GM21447 (cell line): ENCODE results near the gene NRARP.

Source experiments
- ATAC-seq: cut with Tn5 transposase; IDR thresholded peaks from one replicate; pipeline ENCODE4 v1.9.1; 2021; ENCODE audit not compliant: unreplicated experiment

The NRARP gene

DNA sequence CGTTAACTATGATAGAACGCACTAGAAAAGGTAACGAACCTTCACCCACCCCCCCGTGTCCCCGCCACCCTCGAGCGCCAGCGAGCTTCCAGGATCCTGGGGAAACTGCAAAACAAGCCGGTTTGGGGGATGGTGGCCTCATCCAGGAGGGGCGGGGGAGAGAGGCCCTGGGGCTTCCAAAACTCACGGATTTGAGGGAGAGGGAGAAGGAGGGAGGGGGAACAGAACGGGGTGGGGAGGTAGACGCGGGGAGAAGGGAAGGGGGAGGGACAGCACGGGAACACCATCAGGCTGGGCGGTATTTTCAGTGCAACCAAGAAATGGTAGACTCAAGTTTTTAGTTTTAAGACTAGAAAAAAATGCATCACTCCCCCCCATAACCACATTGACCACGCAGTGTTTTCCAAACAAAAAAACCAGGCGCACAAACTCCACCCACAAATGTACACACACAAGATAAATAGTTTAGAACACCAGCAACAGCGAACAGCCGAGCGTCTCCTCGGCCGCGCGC lies 1.4 kb downstream of the NRARP start:
- ATAC-seq: no peak

DNA sequence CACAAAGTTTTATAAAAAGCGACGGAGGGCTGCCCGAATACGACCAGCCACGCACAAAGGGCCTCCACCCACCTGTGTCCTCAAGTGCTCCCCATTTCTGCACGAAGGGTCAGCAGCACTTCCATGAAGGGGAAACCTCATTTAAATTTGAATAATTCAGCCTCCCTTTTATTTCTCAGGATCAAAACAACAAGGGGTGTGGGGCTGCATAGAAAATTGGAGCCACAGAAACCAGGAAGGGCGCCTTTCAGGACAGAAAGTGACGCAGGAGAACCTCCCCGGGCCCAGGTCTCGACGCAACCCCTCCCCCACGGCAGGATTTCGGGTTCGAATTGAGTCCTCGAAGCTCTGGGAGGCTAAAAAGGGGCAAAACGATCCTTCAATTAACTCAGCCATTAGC lies 2.1 kb downstream of the NRARP start:
- ATAC-seq: no peak

GRCh38 chr9:137299203-137299565 lies 2.9 kb downstream of the NRARP start:
- no peak for ATAC-seq

- no peak for ATAC-seq
Observed at GRCh38 chr9:137298401-137299202, 3.5 kb downstream of the NRARP start.

- no peak for ATAC-seq
Observed at GRCh38 chr9:137297966-137298365, 4.1 kb downstream of the NRARP start.

DNA sequence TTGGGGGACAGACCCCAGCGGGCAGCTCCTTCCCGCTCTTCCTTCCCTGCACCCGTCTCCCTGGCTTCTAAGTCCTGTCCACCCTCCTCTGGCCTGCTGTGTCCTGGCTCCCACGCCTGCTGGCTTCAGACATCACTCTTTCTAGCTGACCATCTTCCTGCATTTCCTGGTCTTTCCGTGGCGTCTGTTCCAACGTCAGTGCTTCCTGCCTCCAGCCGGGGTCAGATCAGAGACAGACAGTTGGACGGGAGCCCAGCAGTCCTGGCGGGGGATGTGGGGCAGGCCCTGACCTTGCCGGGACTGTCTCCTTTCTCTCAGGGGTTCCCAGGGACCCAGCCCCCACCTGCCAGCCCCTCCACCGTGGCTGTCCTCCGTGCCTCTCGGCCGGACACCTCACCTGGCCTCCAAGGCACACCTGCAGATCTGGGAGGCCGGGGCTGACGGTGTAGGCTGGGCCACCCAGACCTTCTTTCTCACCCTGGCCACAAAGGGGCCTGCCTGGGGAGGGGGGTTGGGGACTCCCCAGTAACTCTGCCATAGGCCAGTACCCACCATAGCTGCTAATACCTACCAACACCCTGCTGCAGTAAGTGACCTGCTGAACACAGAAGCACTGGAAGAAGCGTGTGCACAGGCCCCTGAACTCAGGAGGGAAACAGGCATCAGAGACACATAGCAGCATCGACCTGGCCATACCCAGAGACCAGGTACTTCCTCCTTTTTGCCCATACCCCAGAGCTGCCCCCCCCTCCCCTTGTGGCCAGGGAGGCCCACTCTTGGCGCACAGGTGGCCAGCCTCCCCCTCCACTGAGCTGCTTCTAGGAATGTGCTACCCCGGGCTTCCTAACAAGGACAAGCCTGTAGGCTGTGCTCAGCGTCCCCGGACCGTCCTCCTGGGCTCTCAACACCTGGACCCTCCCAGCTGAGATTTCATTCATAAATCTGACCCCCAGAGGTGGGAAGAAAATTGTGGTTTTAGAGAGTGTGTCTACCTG lies 5.1 kb downstream of the NRARP start:
- ATAC-seq: no peak

DNA sequence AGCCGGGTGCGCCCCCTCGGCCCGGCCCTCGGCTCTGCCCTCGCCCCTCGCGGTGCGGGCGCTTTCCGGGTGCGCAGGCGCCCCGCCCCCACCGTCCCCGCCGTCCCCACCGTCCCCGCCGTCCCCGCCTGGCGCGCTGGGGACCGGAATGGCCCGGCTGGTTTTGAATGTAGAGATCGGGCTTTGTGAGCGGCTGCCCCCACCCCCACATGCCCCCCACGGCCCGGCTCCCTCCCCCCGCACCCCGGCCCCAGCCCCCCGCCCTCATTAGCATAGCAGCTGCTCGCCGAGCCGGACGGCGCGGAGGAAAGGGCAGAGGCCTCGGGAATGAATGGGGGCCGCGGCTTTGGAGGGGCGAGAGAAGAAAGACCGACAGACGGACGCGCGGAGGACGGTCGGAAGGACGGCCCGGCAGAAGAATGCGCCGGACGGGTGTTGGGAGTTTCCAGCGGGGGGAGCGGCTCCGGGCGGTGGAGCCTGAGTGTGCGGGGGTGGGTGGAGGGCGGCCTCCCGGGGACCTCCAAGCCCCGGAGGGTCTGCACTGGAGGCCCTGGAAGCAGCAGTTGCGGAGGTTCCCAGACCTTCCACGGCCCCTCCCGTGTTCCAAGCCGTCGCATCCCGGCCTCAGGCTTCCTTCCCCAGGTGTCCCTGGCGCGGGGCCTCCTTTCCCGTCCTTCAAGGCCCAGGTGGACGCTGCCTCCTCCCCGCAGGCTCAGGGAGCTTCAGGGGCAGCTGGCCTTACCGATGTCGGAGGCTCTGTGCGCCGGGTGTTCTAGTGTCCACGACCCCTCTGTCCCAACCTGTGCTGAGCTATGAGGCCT lies 6.0 kb downstream of the NRARP start:
- no peak for ATAC-seq

GRCh38 chr9:137295238-137295811 lies 6.7 kb downstream of the NRARP start:
- no peak for ATAC-seq

DNA sequence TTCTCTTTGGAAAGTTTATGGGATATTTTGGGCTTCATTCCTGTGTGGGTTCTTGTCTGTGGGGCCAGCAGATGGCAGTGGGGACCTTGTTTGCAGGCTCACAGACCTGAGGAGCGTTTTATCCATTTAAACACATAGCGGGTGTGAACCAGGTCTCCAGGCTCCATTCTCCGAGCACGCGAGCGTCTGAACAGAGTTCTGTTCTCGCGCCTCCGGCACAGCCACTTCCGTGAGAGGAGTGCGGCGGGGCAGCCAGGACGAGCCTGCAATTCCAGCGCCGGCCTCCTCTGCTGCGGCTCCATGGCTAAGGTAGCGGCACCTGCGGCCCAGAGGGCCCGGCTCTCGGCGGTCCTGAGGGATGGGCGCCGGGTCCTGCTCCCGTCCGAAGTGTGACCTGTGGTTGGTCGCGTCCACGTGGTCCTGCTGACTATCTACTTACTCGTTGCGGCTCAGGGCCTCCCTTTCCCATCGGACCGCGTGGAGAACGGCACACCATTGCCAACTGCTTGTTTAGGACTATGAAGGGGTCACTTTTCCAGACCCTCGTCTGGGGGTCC lies 7.3 kb downstream of the NRARP start:
- ATAC-seq: no peak

- no peak for ATAC-seq
Observed at GRCh38 chr9:137294091-137294680, 7.9 kb downstream of the NRARP start.

DNA sequence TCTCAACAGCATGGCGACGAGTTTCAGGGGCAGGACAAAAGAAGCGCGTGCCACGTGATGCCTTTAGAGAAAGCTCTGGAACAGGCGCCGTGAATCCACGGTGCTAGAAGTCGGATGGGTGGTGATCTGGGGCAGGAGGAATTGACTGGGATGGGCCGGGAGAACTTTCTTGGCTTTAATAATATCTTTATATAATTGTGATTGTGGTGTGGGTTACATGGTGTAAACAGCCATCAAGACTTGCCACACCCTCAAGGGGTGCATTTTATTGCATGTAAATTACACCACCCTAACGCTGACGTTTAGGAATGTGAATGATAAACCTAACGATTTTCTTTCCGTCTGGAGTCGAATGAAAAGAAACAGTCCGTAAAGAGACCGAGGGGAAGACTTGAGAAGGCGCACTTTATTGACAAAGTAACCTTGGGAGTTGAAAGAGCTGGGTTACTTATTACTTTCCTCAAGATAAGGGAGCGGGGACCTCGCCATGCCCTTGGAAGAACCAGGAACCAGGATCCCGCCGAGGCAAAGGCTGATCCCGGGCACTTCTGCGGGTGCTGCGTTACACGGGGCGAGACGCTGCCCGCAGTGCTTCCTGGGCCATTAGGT lies 8.5 kb downstream of the NRARP start:
- no peak for ATAC-seq

DNA sequence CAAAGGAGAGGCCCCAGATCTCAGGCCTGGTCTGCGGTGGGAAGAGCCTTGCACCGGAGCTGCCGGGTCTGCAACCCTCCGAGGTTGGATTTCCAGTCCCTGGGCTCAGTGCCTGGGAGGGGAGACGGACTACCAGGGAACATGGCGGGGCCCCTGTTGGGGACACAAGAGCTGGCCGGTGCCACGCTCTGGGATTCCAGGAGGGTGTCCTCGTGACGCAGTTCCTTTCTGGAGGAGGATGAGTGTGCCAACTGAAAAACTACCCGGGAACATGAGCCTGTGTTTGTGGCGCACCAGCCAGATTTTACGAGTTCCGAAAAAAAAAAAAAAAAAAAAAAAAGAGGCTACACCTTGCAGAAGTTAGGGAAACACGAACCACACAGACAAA lies 9.0 kb downstream of the NRARP start:
- no peak for ATAC-seq

DNA sequence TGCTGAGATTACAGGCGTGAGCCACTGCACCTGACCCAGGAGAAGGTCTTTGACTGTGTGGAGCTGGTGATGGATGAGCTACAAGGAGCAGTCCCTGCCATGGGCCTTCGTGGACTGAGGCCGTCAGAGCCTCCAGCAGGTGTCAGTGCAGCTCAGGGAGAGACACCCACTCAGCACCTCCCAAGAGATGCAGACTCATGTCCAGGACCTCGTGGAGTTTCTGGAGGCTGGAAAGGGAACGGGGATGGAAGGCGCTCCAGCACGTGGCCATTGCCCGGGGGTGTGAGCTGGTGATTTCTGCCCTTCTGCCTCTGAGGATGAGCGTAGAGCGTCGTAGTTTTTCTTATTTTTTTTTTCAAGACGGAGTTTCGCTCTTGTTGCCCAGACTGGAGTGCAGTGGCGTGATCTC lies 15.1 kb downstream of the NRARP start:
- no peak for ATAC-seq

- ATAC-seq: no peak
Observed at GRCh38 chr9:137281345-137282116, 20.5 kb downstream of the NRARP start.

- no peak for ATAC-seq
Observed at GRCh38 chr9:137280474-137281344, 21.4 kb downstream of the NRARP start.

DNA sequence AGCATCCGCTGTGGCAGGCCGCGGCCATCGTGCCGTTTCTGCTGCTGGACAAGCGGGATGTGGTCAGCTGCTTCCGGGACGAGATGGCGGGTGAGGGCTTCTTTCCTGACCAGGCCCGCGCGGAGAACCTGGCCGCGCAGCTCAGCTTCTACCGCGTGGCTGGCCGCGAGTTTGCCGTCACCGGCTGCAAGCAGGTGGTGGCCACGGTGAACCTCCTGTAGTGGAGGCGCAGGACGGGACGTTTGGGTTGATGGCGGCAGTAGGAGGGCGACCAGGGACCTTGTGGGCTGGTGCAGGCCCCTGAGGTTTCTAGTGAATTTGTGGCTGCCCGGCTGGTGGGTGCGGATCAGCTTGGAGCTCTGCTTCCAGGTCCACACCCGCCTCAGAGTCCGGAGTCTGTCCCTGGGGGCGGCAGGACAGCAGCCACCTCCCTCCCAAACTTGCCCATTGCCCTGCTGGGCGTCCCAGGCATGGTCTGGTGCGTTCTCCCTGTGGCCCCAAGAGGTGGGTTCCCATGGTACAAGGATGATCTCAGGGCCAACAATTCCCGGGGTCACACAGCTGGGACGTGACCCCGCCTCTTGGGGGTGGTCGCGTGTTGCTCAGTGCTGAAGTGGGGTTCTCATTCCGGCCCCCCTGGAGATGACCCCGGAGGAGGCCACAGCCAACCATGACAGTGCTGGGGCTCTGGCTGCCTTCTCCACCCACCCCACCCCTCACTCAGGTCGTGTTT lies 22.2 kb downstream of the NRARP start:
- no peak for ATAC-seq
